GM12801 (cell line): Measurements from ENCODE around the gene ZBTB20.

Source experiments
- TF ChIP-seq, protein P1 (sequence below): IDR thresholded peaks from one replicate; pipeline ENCODE4 v1.5.1; 2011; ENCODE audit warnings: control low read depth; ENCODE audit not compliant: insufficient read length; ENCODE audit errors: extremely low read depth

Gene ZBTB20

DNA sequence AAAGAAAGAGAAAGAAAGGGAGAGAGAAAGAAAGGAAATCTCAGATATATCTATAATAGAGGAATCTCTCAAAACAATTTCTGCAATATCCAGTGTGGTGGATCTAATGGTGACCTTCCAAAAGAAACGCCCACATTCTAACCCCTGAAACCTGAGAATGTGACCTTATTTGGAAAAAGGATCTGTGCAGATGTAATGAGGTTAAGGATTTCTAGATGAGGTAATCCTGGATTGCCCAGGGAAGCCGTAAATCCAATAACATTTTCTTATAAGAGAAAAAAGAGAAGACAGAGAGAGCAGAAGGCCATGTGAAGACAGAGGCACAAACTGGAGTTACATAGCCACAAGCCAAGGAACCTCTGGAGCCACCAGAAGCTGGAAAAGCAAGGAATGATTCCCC, 307.6 kb downstream of the ZBTB20 start:
- TF ChIP-seq, protein P1, sequence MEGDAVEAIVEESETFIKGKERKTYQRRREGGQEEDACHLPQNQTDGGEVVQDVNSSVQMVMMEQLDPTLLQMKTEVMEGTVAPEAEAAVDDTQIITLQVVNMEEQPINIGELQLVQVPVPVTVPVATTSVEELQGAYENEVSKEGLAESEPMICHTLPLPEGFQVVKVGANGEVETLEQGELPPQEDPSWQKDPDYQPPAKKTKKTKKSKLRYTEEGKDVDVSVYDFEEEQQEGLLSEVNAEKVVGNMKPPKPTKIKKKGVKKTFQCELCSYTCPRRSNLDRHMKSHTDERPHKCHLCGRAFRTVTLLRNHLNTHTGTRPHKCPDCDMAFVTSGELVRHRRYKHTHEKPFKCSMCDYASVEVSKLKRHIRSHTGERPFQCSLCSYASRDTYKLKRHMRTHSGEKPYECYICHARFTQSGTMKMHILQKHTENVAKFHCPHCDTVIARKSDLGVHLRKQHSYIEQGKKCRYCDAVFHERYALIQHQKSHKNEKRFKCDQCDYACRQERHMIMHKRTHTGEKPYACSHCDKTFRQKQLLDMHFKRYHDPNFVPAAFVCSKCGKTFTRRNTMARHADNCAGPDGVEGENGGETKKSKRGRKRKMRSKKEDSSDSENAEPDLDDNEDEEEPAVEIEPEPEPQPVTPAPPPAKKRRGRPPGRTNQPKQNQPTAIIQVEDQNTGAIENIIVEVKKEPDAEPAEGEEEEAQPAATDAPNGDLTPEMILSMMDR: no peak

DNA sequence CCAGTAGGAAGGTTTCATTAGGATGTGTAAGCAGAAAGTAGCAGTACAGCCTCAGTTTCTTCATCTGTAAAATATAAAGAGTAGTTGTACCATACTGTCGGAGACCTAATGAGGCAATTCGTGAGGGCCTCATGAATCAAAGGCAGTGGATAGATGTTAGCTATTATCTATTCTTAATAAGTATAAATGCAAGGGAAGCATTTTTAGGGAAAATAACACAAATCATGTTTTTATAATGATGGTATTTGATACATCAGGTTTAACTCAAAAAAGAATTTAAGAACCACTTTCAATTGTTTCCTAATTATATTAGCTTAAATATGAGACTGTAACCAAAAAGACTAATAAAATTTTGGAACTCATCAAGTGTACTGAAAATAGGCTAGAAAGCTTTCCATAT, 309.1 kb downstream of the ZBTB20 start:
- TF ChIP-seq, protein P1: no peak

DNA sequence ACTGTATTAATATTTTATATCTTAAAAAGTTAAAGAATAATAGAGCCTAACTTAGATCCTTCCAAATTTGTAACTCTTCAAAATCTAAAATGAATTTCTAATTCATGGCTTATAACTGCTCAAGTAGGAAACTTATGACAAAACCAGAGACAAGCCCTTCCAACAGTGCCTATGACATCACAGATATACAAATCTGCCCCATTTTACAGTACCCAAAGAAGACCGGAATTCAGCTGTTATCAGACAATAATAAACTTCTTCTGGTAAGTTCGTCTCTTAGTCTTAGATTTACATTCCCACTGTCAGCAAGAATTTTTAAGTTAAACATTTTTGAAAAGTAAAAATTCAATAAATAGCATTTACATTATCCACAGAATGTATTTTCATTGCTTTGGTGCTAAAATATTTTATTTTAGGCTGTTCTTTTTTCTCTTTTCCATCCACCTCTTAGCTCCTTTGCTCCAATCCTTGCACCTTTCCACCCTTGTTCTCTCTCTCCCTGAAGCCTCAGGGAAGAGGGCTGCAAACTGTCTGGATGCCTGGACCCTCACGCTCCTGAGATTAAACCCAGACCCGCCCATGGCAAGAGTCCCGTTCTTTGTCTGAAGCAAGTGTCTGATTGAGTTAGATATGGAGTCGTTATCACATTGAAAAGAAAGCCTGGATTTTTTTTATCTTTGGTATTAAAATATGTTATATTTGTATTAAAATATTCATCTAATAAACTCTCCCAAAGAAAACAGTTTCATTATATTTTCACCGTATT, 312.7 kb downstream of the ZBTB20 start:
- TF ChIP-seq, protein P1: no peak

DNA sequence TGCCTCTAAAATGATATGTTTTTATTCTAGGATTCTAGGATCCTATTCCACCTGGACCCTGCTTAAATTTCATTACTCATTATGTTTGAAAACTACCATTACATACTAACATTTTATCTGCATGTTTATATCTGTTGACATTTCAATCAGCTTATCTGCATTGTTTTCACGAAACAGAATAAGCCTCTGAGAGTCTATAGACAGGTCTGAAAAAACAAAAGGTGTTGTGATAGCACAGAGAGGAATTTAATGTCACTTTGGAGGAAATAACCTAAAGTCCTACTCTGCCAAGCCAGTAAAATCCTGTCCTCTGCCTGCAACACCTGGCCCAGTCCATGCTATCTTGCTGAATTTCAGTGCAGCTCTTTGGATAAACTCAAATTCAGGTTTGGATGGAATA, 315.2 kb downstream of the ZBTB20 start:
- TF ChIP-seq, protein P1: no peak

DNA sequence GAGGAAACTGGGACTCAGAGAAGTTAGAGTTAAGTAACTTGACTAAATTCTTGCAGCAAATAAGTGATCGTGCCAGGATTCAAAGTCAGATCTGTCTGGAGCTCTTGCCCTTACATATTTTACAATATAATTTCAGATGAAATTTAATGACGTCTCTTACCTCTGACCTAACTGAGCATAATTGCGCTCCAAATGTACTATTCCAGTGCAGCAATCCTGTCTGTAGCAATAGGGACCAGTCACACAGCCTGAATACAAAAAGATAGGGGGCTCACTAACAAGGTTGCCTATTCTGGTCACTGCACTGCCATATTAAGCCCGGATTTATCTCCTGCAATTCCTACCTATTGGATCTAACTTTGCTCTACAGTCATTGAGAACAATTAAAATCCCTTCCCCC, 316.4 kb downstream of the ZBTB20 start:
- TF ChIP-seq, protein P1: no peak

DNA sequence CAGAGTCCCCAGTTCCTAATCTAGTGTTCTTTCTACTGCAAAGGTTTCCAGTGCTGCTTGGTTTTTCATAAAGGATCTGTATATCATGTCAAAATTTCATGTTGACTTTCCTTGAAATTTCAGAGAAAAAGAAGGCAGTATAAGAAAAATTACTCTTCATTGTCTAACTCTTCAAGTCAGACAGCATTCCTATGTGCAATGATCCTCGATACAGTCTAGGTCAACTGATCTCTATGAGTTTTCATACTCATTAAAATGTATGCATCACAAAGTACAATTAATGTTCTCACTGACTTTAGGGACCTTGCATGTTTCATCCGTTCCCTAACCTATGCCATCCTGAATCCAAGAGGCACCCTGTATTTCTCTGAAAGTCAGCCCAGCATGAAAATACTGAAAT, 317.3 kb downstream of the ZBTB20 start:
- TF ChIP-seq, protein P1: no peak

DNA sequence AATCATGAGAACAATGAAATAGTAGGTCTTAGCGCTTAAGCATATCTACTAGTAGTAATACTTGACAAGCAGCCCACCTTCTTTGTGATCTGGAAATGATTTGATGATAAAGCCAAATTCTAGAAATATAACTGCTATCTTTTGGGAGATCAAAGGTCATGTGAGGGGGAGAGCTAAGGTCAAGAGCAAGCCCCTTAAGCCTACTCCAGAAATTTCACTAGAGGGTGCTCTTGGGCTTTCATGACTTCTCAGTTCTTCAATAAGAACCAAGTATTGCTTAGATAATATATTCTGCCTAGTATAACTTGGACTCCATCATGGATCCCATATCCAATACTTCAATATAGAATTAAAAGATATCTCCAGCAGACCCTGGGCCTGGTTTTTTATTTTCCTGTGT, 319.6 kb downstream of the ZBTB20 start:
- TF ChIP-seq, protein P1: no peak

DNA sequence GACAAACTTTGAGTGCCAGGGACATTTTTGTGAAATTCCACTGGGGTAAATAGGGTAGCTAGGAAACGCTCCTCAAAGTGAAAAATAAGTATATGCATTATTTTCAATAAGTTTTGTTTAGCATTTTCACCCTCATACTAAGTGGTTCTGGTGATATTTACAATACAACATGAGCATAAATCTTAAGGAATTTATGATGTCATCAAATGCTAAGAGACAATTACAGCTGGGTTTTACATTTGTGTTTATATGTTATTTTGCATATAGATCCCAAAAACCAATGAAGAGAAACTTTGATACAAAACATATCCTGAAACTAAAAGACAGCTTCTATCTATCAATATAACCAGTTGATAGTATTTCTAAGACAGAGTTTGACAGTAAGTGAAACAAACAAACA, 323.1 kb downstream of the ZBTB20 start:
- TF ChIP-seq, protein P1: no peak
